GM21515 (cell line): ENCODE results near the gene DNAJB8.
A peak's percentile ranks its signal among the peaks of the same experiment; 100 is the strongest.

ENCODE experiments used
- ATAC-seq: cut with Tn5 transposase; IDR thresholded peaks from one replicate; pipeline ENCODE4 v1.9.1; 2021; ENCODE audit not compliant: unreplicated experiment

Gene DNAJB8

GRCh38 chr3:128427872-128428822, 38.5 kb downstream of the DNAJB8 start:
- no peak for ATAC-seq

GRCh38 chr3:128427175-128427857, 39.4 kb downstream of the DNAJB8 start:
- no peak for ATAC-seq

GRCh38 chr3:128426128-128426921, 40.4 kb downstream of the DNAJB8 start:
- peak; percentile 63 for ATAC-seq

GRCh38 chr3:128425846-128426127, 40.9 kb downstream of the DNAJB8 start:
- ATAC-seq, result no peak

- no peak for ATAC-seq
Measured at GRCh38 chr3:128425142-128425845, 41.4 kb downstream of the DNAJB8 start.

GRCh38 chr3:128424508-128425069, 42.1 kb downstream of the DNAJB8 start:
- no peak for ATAC-seq

- no peak for ATAC-seq
Measured at GRCh38 chr3:128423525-128424147, 43.1 kb downstream of the DNAJB8 start.

GRCh38 chr3:128422762-128423524, 43.7 kb downstream of the DNAJB8 start:
- ATAC-seq, result no peak

GRCh38 chr3:128421966-128422365, 44.7 kb downstream of the DNAJB8 start:
- ATAC-seq, result no peak

GRCh38 chr3:128421439-128421836, 45.3 kb downstream of the DNAJB8 start:
- no peak for ATAC-seq

- ATAC-seq, result no peak
Measured at GRCh38 chr3:128420720-128421438, 45.8 kb downstream of the DNAJB8 start.

- ATAC-seq, result no peak
Measured at GRCh38 chr3:128420289-128420688, 46.4 kb downstream of the DNAJB8 start.

- ATAC-seq, result no peak
Measured at GRCh38 chr3:128419311-128419710, 47.4 kb downstream of the DNAJB8 start.

- ATAC-seq, result no peak
Measured at GRCh38 chr3:128418900-128419299, 47.8 kb downstream of the DNAJB8 start.

- no peak for ATAC-seq
Measured at GRCh38 chr3:128416578-128417211, 50.0 kb downstream of the DNAJB8 start.

- no peak for ATAC-seq
Measured at GRCh38 chr3:128415773-128416577, 50.7 kb downstream of the DNAJB8 start.

- no peak for ATAC-seq
Measured at GRCh38 chr3:128415200-128415772, 51.4 kb downstream of the DNAJB8 start.
